Keratinocyte (primary cell): Measurements from ENCODE around the gene PDCD6IP.
"Not testable (repeated sequence)": the region's sequence is repeated elsewhere in the genome, so short reads cannot be mapped to it uniquely, and the experiment has no call there.

Experiments used
- EZH2 ChIP-seq: IDR thresholded peaks from one replicate; pipeline ENCODE4 v1.6.1; 2012; ENCODE audit warnings: inconsistent platforms, mild to moderate bottlenecking, low read length, moderate library complexity
- TF ChIP-seq, protein P1 (sequence below), 3 experiments: IDR thresholded peaks in 1 of 3; conservative IDR thresholded peaks in 1 of 3; optimal IDR thresholded peaks in 1 of 3; 2 replicates in 2 of 3; 3 replicates in 1 of 3; pipeline versions ENCODE3 to v1.5.1; 2011; ENCODE audit warnings: low read length in 3 of 3, mild to moderate bottlenecking in 3 of 3, moderate library complexity in 2 of 3, control low read depth in 1 of 3, inconsistent platforms in 1 of 3; ENCODE audit not compliant: insufficient read depth in 2 of 3; ENCODE audit errors: extremely low read depth in 1 of 3

DNA sequence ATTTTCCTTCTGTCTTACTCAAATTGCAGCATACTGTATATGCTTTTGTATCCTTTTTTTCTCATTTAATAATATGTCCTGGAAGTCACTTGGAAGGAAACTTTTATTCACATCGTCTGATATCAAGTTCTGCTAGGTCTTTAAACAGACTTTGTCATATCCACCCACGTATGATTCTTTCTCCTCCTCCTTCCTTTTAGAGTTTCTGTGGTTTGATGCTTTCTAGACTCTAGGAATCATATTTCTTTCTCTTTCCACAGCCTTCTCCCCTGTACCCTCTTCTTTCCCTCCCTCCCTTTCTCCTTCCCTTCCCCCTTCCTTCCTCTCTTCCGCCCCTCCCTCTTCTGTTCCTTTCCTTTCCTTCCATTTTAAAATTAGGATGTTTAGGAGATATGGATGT, 52.2 kb downstream of the PDCD6IP start:
- TF ChIP-seq, protein P1, sequence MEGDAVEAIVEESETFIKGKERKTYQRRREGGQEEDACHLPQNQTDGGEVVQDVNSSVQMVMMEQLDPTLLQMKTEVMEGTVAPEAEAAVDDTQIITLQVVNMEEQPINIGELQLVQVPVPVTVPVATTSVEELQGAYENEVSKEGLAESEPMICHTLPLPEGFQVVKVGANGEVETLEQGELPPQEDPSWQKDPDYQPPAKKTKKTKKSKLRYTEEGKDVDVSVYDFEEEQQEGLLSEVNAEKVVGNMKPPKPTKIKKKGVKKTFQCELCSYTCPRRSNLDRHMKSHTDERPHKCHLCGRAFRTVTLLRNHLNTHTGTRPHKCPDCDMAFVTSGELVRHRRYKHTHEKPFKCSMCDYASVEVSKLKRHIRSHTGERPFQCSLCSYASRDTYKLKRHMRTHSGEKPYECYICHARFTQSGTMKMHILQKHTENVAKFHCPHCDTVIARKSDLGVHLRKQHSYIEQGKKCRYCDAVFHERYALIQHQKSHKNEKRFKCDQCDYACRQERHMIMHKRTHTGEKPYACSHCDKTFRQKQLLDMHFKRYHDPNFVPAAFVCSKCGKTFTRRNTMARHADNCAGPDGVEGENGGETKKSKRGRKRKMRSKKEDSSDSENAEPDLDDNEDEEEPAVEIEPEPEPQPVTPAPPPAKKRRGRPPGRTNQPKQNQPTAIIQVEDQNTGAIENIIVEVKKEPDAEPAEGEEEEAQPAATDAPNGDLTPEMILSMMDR (optimal IDR thresholded peaks at IDR 0.05 in 1 of 3, IDR thresholded peaks at IDR 0.05 in 1 of 3, conservative IDR thresholded peaks at IDR 0.05 in 1 of 3; ENCODE audit: extremely low read depth in 1 of 3, insufficient read depth in 2 of 3, low read length in 3 of 3): not testable (repeated sequence)
- TF ChIP-seq EZH2: not testable (repeated sequence)
